HepG2 (cell line): ENCODE data around the gene CREG2. TPM values are rescaled to one million over a fixed set of nuclear protein-coding genes. Genes with fewer than 3 reads are reported as not detected.
A peak's percentile ranks its signal among the peaks of the same experiment; 100 is the strongest.

Experiments
- ATAC-seq: fragments of 200-7000 bp; cut with Tn5 transposase; 3 replicates; pipeline ENCODE4 v1.9.1; 2020; ENCODE audit warnings: mild to moderate bottlenecking, moderate library complexity
- BruUV-seq: library from RNA; stranded (reverse); fragments of 400-500 nt; replicated peaks from 2 replicates; lab custom pipeline; 2021; lab: Mats Ljungman, UMichigan
- CTCF ChIA-PET: fragments of 300-600 bp; formaldehyde crosslinking; extraction: SDS; loops from one replicate; lab custom pipeline; 2021; ENCODE audit warnings: low total read pairs, inconsistent platforms, low intra/inter-chr PET ratio; lab: Yijun Ruan, JAX
- POLR2A ChIA-PET: fragments of 350-600 bp; sonication (Branson Sonifier 250); formaldehyde crosslinking; loops from one replicate; lab custom pipeline; 2020; ENCODE audit warnings: antibody characterized with exemption, inconsistent platforms; lab: Yijun Ruan, JAX
- DNase-seq: peaks from one replicate; pipeline ENCODE4 v3.0.0-alpha.2; 2015; ENCODE audit warnings: low spot score
- FAIRE-seq: peaks from 3 replicates; lab custom pipeline; 2011; peaks lifted over from hg19 to GRCh38; lab: Jason Lieb, UNC
- H2AFZ ChIP-seq: one replicate; pipeline ENCODE4 v1.6.1; 2011; ENCODE audit warnings: low read length, inconsistent platforms
- H3K27ac ChIP-seq: fragments of 300-600 bp; 3 replicates; pipeline ENCODE4 v1.8.0; 2011; ENCODE audit warnings: mixed run types, mild to moderate bottlenecking, mixed read lengths, low read length, inconsistent platforms; ENCODE audit not compliant: insufficient read depth; ENCODE audit errors: extremely low read length
- H3K27me3 ChIP-seq, 2 experiments: fragments of 200-600 bp in 1 of 2; 2 replicates in 1 of 2; 3 replicates in 1 of 2; pipeline versions ENCODE4 v1.6.0 to v1.8.0; 2011; ENCODE audit warnings: low read length in 2 of 2, mild to moderate bottlenecking in 2 of 2, moderate library complexity in 2 of 2, inconsistent platforms in 1 of 2; ENCODE audit not compliant: insufficient read depth in 2 of 2, control insufficient read depth in 1 of 2
- H3K36me3 ChIP-seq, 2 experiments: fragments of 200-600 bp in 1 of 2; replicated peaks in 1 of 2; 2 replicates in 1 of 2; 3 replicates in 1 of 2; pipeline versions ENCODE4 v1.5.1 to v1.8.0; 2011; ENCODE audit warnings: low read length in 2 of 2, inconsistent platforms in 1 of 2; ENCODE audit not compliant: insufficient read depth in 2 of 2, control insufficient read depth in 1 of 2
- H3K4me1 ChIP-seq: 2 replicates; pipeline ENCODE4 v1.5.1; 2012; ENCODE audit warnings: low read length, inconsistent platforms; ENCODE audit not compliant: insufficient read depth
- H3K4me2 ChIP-seq: 2 replicates; pipeline ENCODE4 v1.6.0; 2011; ENCODE audit warnings: low read depth, low read length, inconsistent platforms
- H3K4me3 ChIP-seq, 3 experiments: fragments of 200-600 bp in 1 of 3; sonication (generic), shearing (Covaris generic) in 1 of 3; replicated peaks in 1 of 3; 2 replicates each; pipeline ENCODE4 v1.5.1; 2011 to 2016; ENCODE audit warnings: low read length in 3 of 3, inconsistent platforms in 2 of 3, low read depth in 2 of 3, mild to moderate bottlenecking in 2 of 3, control low read depth in 1 of 3, mixed read lengths in 1 of 3; ENCODE audit not compliant: insufficient read depth in 1 of 3
- H3K79me2 ChIP-seq: one replicate; pipeline ENCODE4 v1.6.1; 2011; ENCODE audit warnings: low read length, inconsistent platforms; ENCODE audit not compliant: insufficient read depth
- H3K9ac ChIP-seq: 2 replicates; pipeline ENCODE4 v1.6.0; 2011; ENCODE audit warnings: mild to moderate bottlenecking, low read depth, low read length, inconsistent platforms; ENCODE audit not compliant: insufficient read depth
- H3K9me3 ChIP-seq: 2 replicates; pipeline ENCODE4 v1.5.1; 2012; ENCODE audit warnings: mild to moderate bottlenecking, low read length
- H4K20me1 ChIP-seq: 2 replicates; pipeline ENCODE4 v1.6.0; 2011; ENCODE audit warnings: inconsistent platforms, mild to moderate bottlenecking, low read length, moderate library complexity; ENCODE audit not compliant: insufficient read depth
- AHDC1 ChIP-seq: sonication (generic); formaldehyde crosslinking; IDR thresholded peaks from 2 replicates; pipeline ENCODE4 v1.5.1; 2020; ENCODE audit warnings: mild to moderate bottlenecking, missing genetic modification reagents, borderline replicate concordance
- CEBPZ ChIP-seq: IDR thresholded peaks from 2 replicates; pipeline ENCODE4 v1.6.1; 2012; ENCODE audit warnings: low read length, improper control_type of control experiment
- ELF1 ChIP-seq: sonication (generic); formaldehyde crosslinking; IDR thresholded peaks from 2 replicates; pipeline ENCODE4 v1.4.0; 2020; ENCODE audit warnings: missing genetic modification reagents
- PCBP2 ChIP-seq: fragments of 200-400 bp; formaldehyde crosslinking; optimal IDR thresholded peaks from 2 replicates; pipeline ENCODE3; 2018; ENCODE audit warnings: low read length, low read depth; ENCODE audit not compliant: poor library complexity, severe bottlenecking
- TBP ChIP-seq: sonication (generic); formaldehyde crosslinking; IDR thresholded peaks from 2 replicates; pipeline ENCODE4 v1.5.0; 2020; ENCODE audit warnings: missing genetic modification reagents
- ZMAT3 ChIP-seq: sonication (generic); formaldehyde crosslinking; conservative IDR thresholded peaks from 2 replicates; pipeline ENCODE4 v1.7.0; 2021; ENCODE audit warnings: missing genetic modification reagents
- ZNF337 ChIP-seq: sonication (generic); formaldehyde crosslinking; IDR thresholded peaks from 2 replicates; pipeline ENCODE4 v1.5.1; 2020; ENCODE audit warnings: missing genetic modification reagents, low read depth, mild to moderate bottlenecking, borderline replicate concordance
- ZNF33B ChIP-seq: sonication (generic); formaldehyde crosslinking; IDR thresholded peaks from 2 replicates; pipeline ENCODE4 v1.5.1; 2020; ENCODE audit warnings: mild to moderate bottlenecking, missing genetic modification reagents
- ZNF414 ChIP-seq: sonication (generic); formaldehyde crosslinking; IDR thresholded peaks from 2 replicates; pipeline ENCODE4 v1.5.0; 2020; ENCODE audit warnings: missing genetic modification reagents
- ZNF737 ChIP-seq: sonication (generic); formaldehyde crosslinking; IDR thresholded peaks from 2 replicates; pipeline ENCODE4 v1.5.0; 2020; ENCODE audit warnings: missing genetic modification reagents, mild to moderate bottlenecking, borderline replicate concordance
- ZNF75D ChIP-seq: sonication (generic); formaldehyde crosslinking; IDR thresholded peaks from 2 replicates; pipeline ENCODE4 v1.8.1; 2023; ENCODE audit warnings: missing genetic modification reagents, mild to moderate bottlenecking, borderline replicate concordance
- ZNF788 ChIP-seq: sonication (generic); formaldehyde crosslinking; IDR thresholded peaks from 2 replicates; pipeline ENCODE4 v1.5.0; 2020; ENCODE audit warnings: mild to moderate bottlenecking, missing genetic modification reagents, borderline replicate concordance
- WGBS: methylation state at CpG from one replicate; pipeline ENCODE4 v1.1.6; 2017; ENCODE audit warnings: low lambda C conversion rate; 5-methylcytosine and 5-hydroxymethylcytosine counted together
- in situ Hi-C: cut with HindIII; loops from 2 replicates; pipeline ENCODE4 v1.10.0; 2017; ENCODE audit warnings: low pct_unique_long_range_greater_than_20kb; ENCODE audit not compliant: extremely low pct_ligation_motif_present
- intact Hi-C: fragments of 100-400 bp; cut with micrococcal nuclease; formaldehyde crosslinking; loops from one replicate; pipeline ENCODE4 v1.10.0; 2022; ENCODE audit not compliant: unreplicated experiment
- polyA plus RNA-seq, 8 experiments: library from polyadenylated mRNA; depleted of rRNA in 3 of 8; stranded (reverse) in 7 of 8; unstranded in 1 of 8; fragments of >200 nt; fragmentation: Illumina TruSeq in 4 of 8; extraction: Trizol in 4 of 8; gene quantifications; 2 replicates each; pipeline versions ENCODE4 v1.2.1 to v1.2.3, GENCODE V29; 2011 to 2016; ENCODE audit warnings: low read depth in 4 of 8, missing spikeins in 1 of 8, mixed read lengths in 1 of 8; ENCODE audit not compliant: insufficient read depth in 1 of 8
- total RNA-seq, 5 experiments: library from RNA; depleted of rRNA; stranded (reverse); fragments of >200 nt; fragmentation: Illumina TruSeq; extraction: Trizol; gene quantifications; 2 replicates each; pipeline ENCODE4 v1.2.3, GENCODE V29; 2016; ENCODE audit warnings: low read depth in 1 of 5

CREG2 gene
- total and polyA plus RNA-seq, 2 of the 13 experiments (the other 11 are each of a cell fraction or from before 2014, with no cell fraction given) = 0.18 to 0.26 TPM

GRCh38 chr2:101341421-101341820 is 45.9 kb downstream of the CREG2 start:
- no peaks in the 10 kb centered on the region for H3K27me3 ChIP-seq
- ATAC-seq = peak; percentile 13; the same call in 1 of the 3 replicates
- no peak overlapping the region for H3K9ac ChIP-seq
- no peak for DNase-seq
- WGBS = 46% methylated on average over 7 of the region's 7 CpGs
- no peak for FAIRE-seq
- no TSS peak for BruUV-seq
- no peaks in the 10 kb centered on the region for H3K9me3 ChIP-seq
- H3K4me1 ChIP-seq = peaks cover 50% of the 10 kb centered on the region
- intact Hi-C loops (loop anchor here (5.0 to 10.0 kb wide), 3 partner anchors 34 to 483 kb away; partner anchors contain the start of gene RNF149), in situ Hi-C loops (loop anchor here (5.0 kb wide), 1 partner anchor 46 kb away; the partner anchor contains the start of gene CREG2)
- no peak overlapping the region for H3K27ac ChIP-seq
- ChIA-PET POLR2A (interaction anchor here (1.1 to 1.3 kb wide), 3 partner anchors 11 to 33 kb away, joined by 3 to 8 read pairs (median 4); partner anchors contain the start of gene RNF149), CTCF (interaction anchor here (0.8 to 1.8 kb wide), 2 partner anchors 46 to 77 kb away, joined by 3 to 10 read pairs; partner anchors contain the start of gene CREG2)
- H4K20me1 ChIP-seq = no peaks in the 10 kb centered on the region
- H3K36me3 ChIP-seq = no peaks in the 10 kb centered on the region
- H3K4me3 ChIP-seq = 0 out of 6 replicates have a peak overlapping the region, but pooled peaks of 1 of the 3 experiments have one; percentile 41
- H3K4me2 ChIP-seq = peak overlapping the region; percentile 69
- no peak overlapping the region for H2AFZ ChIP-seq
- no peaks in the 10 kb centered on the region for H3K79me2 ChIP-seq
- TF ChIP-seq PCBP2 (no peak), ZMAT3 (CRISPR knock-in tag) (no peak), ZNF75D (no peak), ZNF737 (CRISPR knock-in tag) (no peak), AHDC1 (CRISPR knock-in tag) (no peak), ZNF788 (CRISPR knock-in tag) (no peak), ZNF337 (no peak), ZNF414 (CRISPR knock-in tag) (no peak), ZNF33B (CRISPR knock-in tag) (no peak), TBP (CRISPR knock-in tag) (no peak), ELF1 (CRISPR knock-in tag) (no peak), CEBPZ (no peak)
